HS-27A (cell line): Measurements from ENCODE around the gene RIMBP2.

ENCODE experiments used
- DNase-seq: peaks from one replicate; pipeline ENCODE4 v3.0.0-alpha.2; 2012; ENCODE audit warnings: low read depth, missing footprints

The RIMBP2 gene

GRCh38 chr12:130737731-130738130 lies 21.6 kb upstream of the RIMBP2 start:
- DNase-seq: no peak

- no peak for DNase-seq
These were observed 13.2 kb upstream of the RIMBP2 start for GRCh38 chr12:130729344-130729743.

GRCh38 chr12:130728158-130729058 lies 12.3 kb upstream of the RIMBP2 start:
- no peak for DNase-seq

- DNase-seq: no peak
These were observed 3.3 kb upstream of the RIMBP2 start for GRCh38 chr12:130719263-130719859.

GRCh38 chr12:130717752-130718151 lies 1.7 kb upstream of the RIMBP2 start:
- DNase-seq: no peak

- no peak for DNase-seq
These were observed 869 bp upstream of the RIMBP2 start for GRCh38 chr12:130716969-130717366.

GRCh38 chr12:130715150-130715997 lies 725 bp downstream of the RIMBP2 start:
- no peak for DNase-seq

GRCh38 chr12:130714591-130715149 lies 1.4 kb downstream of the RIMBP2 start:
- no peak for DNase-seq

- no peak for DNase-seq
These were observed 2.0 kb downstream of the RIMBP2 start for GRCh38 chr12:130714091-130714590.

- DNase-seq: no peak
These were observed 2.5 kb downstream of the RIMBP2 start for GRCh38 chr12:130713581-130713991.

- no peak for DNase-seq
These were observed 3.6 kb downstream of the RIMBP2 start for GRCh38 chr12:130712346-130713065.

GRCh38 chr12:130711756-130712155 lies 4.3 kb downstream of the RIMBP2 start:
- no peak for DNase-seq

- no peak for DNase-seq
These were observed 5.4 kb downstream of the RIMBP2 start for GRCh38 chr12:130710733-130711080.

GRCh38 chr12:130709971-130710732 lies 5.9 kb downstream of the RIMBP2 start:
- no peak for DNase-seq

GRCh38 chr12:130709151-130709970 lies 6.7 kb downstream of the RIMBP2 start:
- no peak for DNase-seq

- DNase-seq: no peak
These were observed 7.5 kb downstream of the RIMBP2 start for GRCh38 chr12:130708648-130709047.

GRCh38 chr12:130707571-130707891 lies 8.6 kb downstream of the RIMBP2 start:
- DNase-seq: no peak

- no peak for DNase-seq
These were observed 9.1 kb downstream of the RIMBP2 start for GRCh38 chr12:130706885-130707570.

- DNase-seq: no peak
These were observed 9.8 kb downstream of the RIMBP2 start for GRCh38 chr12:130706311-130706710.
